Cardiac muscle cell (in vitro differentiated cells and primary cell): Measurements from ENCODE around the gene PPEF1. TPM values are rescaled to one million over a fixed set of nuclear protein-coding genes. Genes with fewer than 3 reads are reported as not detected.

Source experiments
- DNase-seq, 2 donors: peaks; one replicate each; pipeline versions ENCODE4 v3.0.0 to v3.0.0-alpha.2; 2010 to 2017; ENCODE audit warnings: low read depth in 1 of 2, low spot score in 1 of 2
- H3K27ac ChIP-seq: fragments of 200-600 bp; sonication (generic); 2 replicates; pipeline ENCODE4 v1.5.1; 2016
- H3K27me3 ChIP-seq: fragments of 200-600 bp; sonication (generic); 2 replicates; pipeline ENCODE4 v1.6.0; 2016; ENCODE audit warnings: control low read depth
- H3K36me3 ChIP-seq: fragments of 200-600 bp; sonication (generic); 2 replicates; pipeline ENCODE4 v1.5.1; 2016; ENCODE audit warnings: control low read depth
- H3K4me1 ChIP-seq: fragments of 200-600 bp; sonication (generic); 2 replicates; pipeline ENCODE4 v1.8.1; 2017; ENCODE audit warnings: low read depth, mild to moderate bottlenecking, mixed run types
- H3K4me3 ChIP-seq: fragments of 200-600 bp; sonication (generic); 2 replicates; pipeline ENCODE4 v1.5.1; 2016; ENCODE audit warnings: mild to moderate bottlenecking
- H3K9me3 ChIP-seq: fragments of 200-600 bp; sonication (generic); 2 replicates; pipeline ENCODE4 v1.5.1; 2017; ENCODE audit warnings: low read depth, mild to moderate bottlenecking, control low read depth
- CTCF ChIP-seq: IDR thresholded peaks from 2 replicates; pipeline ENCODE4 v1.5.1; 2012; ENCODE audit warnings: low read depth, mild to moderate bottlenecking, low read length
- polyA plus RNA-seq: library from polyadenylated mRNA; unstranded; fragments of >200 nt; fragmentation: Nextera tagmentation; extraction: Ambion mirVana; gene quantifications from 2 replicates; pipeline ENCODE4 v1.2.1, GENCODE V29; 2016
- total RNA-seq: library from RNA; depleted of rRNA; stranded (reverse); fragments of >200 nt; gene quantifications from 2 replicates; pipeline ENCODE4 v1.2.3, GENCODE V29; 2016

The PPEF1 gene
- total and polyA plus RNA-seq, 2 experiments from 2014 or later, result 0.30 TPM; not detected in 1

- Histone ChIP-seq H3K4me3 (no peak within 1 kb of the TSS), H3K4me1 (no peaks in the 10 kb centered on the region), H3K27ac (no peak within 1 kb of the TSS), H3K9me3 (no peaks in the 10 kb centered on the region), H3K36me3 (no peaks in the 10 kb centered on the region), H3K27me3 (no peaks in the 10 kb centered on the region)
- no peak for TF ChIP-seq CTCF
- DNase-seq, result no peak
Observed at GRCh38 chrX:18672008-18672407, 35.4 kb upstream of the PPEF1 start, which contains the start of gene RS1. TSS of gene RS1 (minus strand) at chrX:18672108. CDS start at chrX:18672068, 40 bp downstream.

GRCh38 chrX:18674417-18674787, 33.0 kb upstream of the PPEF1 start:
- no peaks in the 10 kb centered on the region for H3K27me3 ChIP-seq
- H3K9me3 ChIP-seq, result no peaks in the 10 kb centered on the region
- no peak overlapping the region for H3K27ac ChIP-seq
- TF ChIP-seq CTCF, result no peak
- no peaks in the 10 kb centered on the region for H3K36me3 ChIP-seq
- no peak for DNase-seq
- no peaks in the 10 kb centered on the region for H3K4me1 ChIP-seq
- H3K4me3 ChIP-seq, result peak overlapping the region; percentile 84

- Histone ChIP-seq H3K9me3 (no peaks in the 10 kb centered on the region), H3K27ac (peak overlapping the region; percentile 54), H3K4me3 (peak overlapping the region; percentile 84), H3K27me3 (no peaks in the 10 kb centered on the region), H3K36me3 (no peaks in the 10 kb centered on the region), H3K4me1 (no peaks in the 10 kb centered on the region)
- DNase-seq, result peak; percentile 72 to 76
- no peak for TF ChIP-seq CTCF
Observed at GRCh38 chrX:18674788-18675735, 32.4 kb upstream of the PPEF1 start.

- no peaks in the 10 kb centered on the region for H3K9me3 ChIP-seq
- no peak for TF ChIP-seq CTCF
- no peak for DNase-seq
- H3K36me3 ChIP-seq, result no peaks in the 10 kb centered on the region
- H3K4me3 ChIP-seq, result no peak overlapping the region
- no peaks in the 10 kb centered on the region for H3K27me3 ChIP-seq
- H3K27ac ChIP-seq, result no peak overlapping the region
- no peaks in the 10 kb centered on the region for H3K4me1 ChIP-seq
Observed at GRCh38 chrX:18676050-18676449, 31.4 kb upstream of the PPEF1 start.

- no peaks in the 10 kb centered on the region for H3K4me1 ChIP-seq
- peak; percentile 33 for TF ChIP-seq CTCF
- no peaks in the 10 kb centered on the region for H3K36me3 ChIP-seq
- no peak overlapping the region for H3K27ac ChIP-seq
- no peak overlapping the region for H3K4me3 ChIP-seq
- H3K27me3 ChIP-seq, result no peaks in the 10 kb centered on the region
- H3K9me3 ChIP-seq, result no peaks in the 10 kb centered on the region
- peak; percentile 14 to 32 for DNase-seq
Observed at GRCh38 chrX:18676470-18676869, 31.0 kb upstream of the PPEF1 start.
